ENCODE results near the gene FAM9A.

FAM9A gene

GRCh38 chrX:8808661-8809060 lies 7.5 kb upstream of the FAM9A start:
- Histone ChIP-seq H3K9ac (ENCODE audit: low read length) (no peak overlapping the region), H3K4me3 (ENCODE audit: insufficient read depth in 1 of 2, low read depth in 1 of 2, low read length in 2 of 2) (no peak overlapping the region), H3K4ac (ENCODE audit: low read depth in 1 of 2, low read length in 2 of 2) (no peak overlapping the region)

GRCh38 chrX:8805974-8806373 lies 4.8 kb upstream of the FAM9A start:
- Histone ChIP-seq H3K23ac (ENCODE audit: low read length in 2 of 2) (no peak overlapping the region), H3K14ac (ENCODE audit: low read length in 2 of 2) (no peak overlapping the region)

More at GRCh38 chrX:8808661-8809060, 7.5 kb upstream of the FAM9A start:
- H3K27ac ChIP-seq (ENCODE audit: low read length, poor library complexity, severe bottlenecking) = no peak overlapping the region
- no peaks in the 10 kb centered on the region for H3K4me1 ChIP-seq (ENCODE audit: control insufficient read depth, insufficient read depth, low read depth, low read length)
- no peak overlapping the region for H4K8ac ChIP-seq (ENCODE audit: low read length)
- H2BK15ac ChIP-seq (ENCODE audit: low read depth, poor library complexity, severe bottlenecking) = no peak overlapping the region
- no peak overlapping the region for H2AK5ac ChIP-seq (ENCODE audit: low read length, severe bottlenecking)
- H3K23ac ChIP-seq (ENCODE audit: low read length in 2 of 2) = no peak overlapping the region
- H3K4me2 ChIP-seq (ENCODE audit: low read length, poor library complexity, severe bottlenecking) = no peak overlapping the region
- H2AFZ ChIP-seq (ENCODE audit: low read depth, low read length) = no peak overlapping the region
- H3K79me1 ChIP-seq (replicated peaks; ENCODE audit: low read length, poor library complexity, severe bottlenecking) = no peaks in the 10 kb centered on the region
- no peaks in the 10 kb centered on the region for H3K36me3 ChIP-seq (ENCODE audit: control insufficient read depth in 1 of 2, insufficient read depth in 2 of 2, low read depth in 1 of 2, low read length in 2 of 2)
- no peak overlapping the region for H4K91ac ChIP-seq (ENCODE audit: low read length)
- H2BK120ac ChIP-seq (ENCODE audit: low read depth, low read length) = no peak overlapping the region
- DNase-seq = no peak
- no peak overlapping the region for H3K18ac ChIP-seq (ENCODE audit: low read depth in 1 of 2, low read length in 2 of 2)
- H2BK12ac ChIP-seq (ENCODE audit: low read length in 2 of 2) = no peak overlapping the region
- no peak overlapping the region for H3K14ac ChIP-seq (ENCODE audit: low read length in 2 of 2)
- H3K9me3 ChIP-seq (ENCODE audit: control insufficient read depth, low read length) = no peaks in the 10 kb centered on the region
- H2BK5ac ChIP-seq (ENCODE audit: low read depth, low read length, poor library complexity, severe bottlenecking) = no peak overlapping the region
- peaks cover 0 to 15% of the 10 kb centered on the region in 2 experiments for H3K27me3 ChIP-seq (ENCODE audit: control insufficient read depth in 1 of 2, insufficient read depth in 1 of 2, low read length in 2 of 2)

GRCh38 chrX:8805046-8805445 lies 3.9 kb upstream of the FAM9A start:
- WGBS = 100% methylated on average over 2 of the region's 2 CpGs
- Histone ChIP-seq H3K9ac (ENCODE audit: low read length) (no peak overlapping the region), H3K4me1 (ENCODE audit: control insufficient read depth, insufficient read depth, low read depth, low read length) (peaks cover 1% of the 10 kb centered on the region), H2BK5ac (ENCODE audit: low read depth, low read length, poor library complexity, severe bottlenecking) (no peak overlapping the region), H4K91ac (ENCODE audit: low read length) (no peak overlapping the region), H3K23ac (ENCODE audit: low read length in 2 of 2) (no peak overlapping the region), H3K4me2 (ENCODE audit: low read length, poor library complexity, severe bottlenecking) (no peak overlapping the region), H3K27ac (ENCODE audit: low read length, poor library complexity, severe bottlenecking) (no peak overlapping the region), H2AFZ (ENCODE audit: low read depth, low read length) (no peak overlapping the region), H3K4me3 (ENCODE audit: insufficient read depth in 1 of 2, low read depth in 1 of 2, low read length in 2 of 2) (no peak overlapping the region), H3K18ac (ENCODE audit: low read depth in 1 of 2, low read length in 2 of 2) (no peak overlapping the region), H3K79me1 (replicated peaks; ENCODE audit: low read length, poor library complexity, severe bottlenecking) (no peaks in the 10 kb centered on the region), H2AK5ac (ENCODE audit: low read length, severe bottlenecking) (no peak overlapping the region), H2BK12ac (ENCODE audit: low read length in 2 of 2) (no peak overlapping the region), H2BK120ac (ENCODE audit: low read depth, low read length) (no peak overlapping the region), H2BK15ac (ENCODE audit: low read depth, poor library complexity, severe bottlenecking) (no peak overlapping the region), H3K36me3 (ENCODE audit: control insufficient read depth in 1 of 2, insufficient read depth in 2 of 2, low read depth in 1 of 2, low read length in 2 of 2) (no peaks in the 10 kb centered on the region), H4K8ac (ENCODE audit: low read length) (no peak overlapping the region), H3K9me3 (ENCODE audit: control insufficient read depth, low read length) (no peaks in the 10 kb centered on the region), H3K14ac (ENCODE audit: low read length in 2 of 2) (no peak overlapping the region), H3K27me3 (ENCODE audit: control insufficient read depth in 1 of 2, insufficient read depth in 1 of 2, low read length in 2 of 2) (peaks cover 0 to 9% of the 10 kb centered on the region in 2 experiments), H3K4ac (ENCODE audit: low read depth in 1 of 2, low read length in 2 of 2) (no peak overlapping the region)
- DNase-seq = no peak

More at GRCh38 chrX:8805974-8806373, 4.8 kb upstream of the FAM9A start:
- Histone ChIP-seq H4K8ac (ENCODE audit: low read length) (no peak overlapping the region), H2BK120ac (ENCODE audit: low read depth, low read length) (no peak overlapping the region), H2AK5ac (ENCODE audit: low read length, severe bottlenecking) (no peak overlapping the region), H3K79me1 (replicated peaks; ENCODE audit: low read length, poor library complexity, severe bottlenecking) (no peaks in the 10 kb centered on the region), H3K4ac (ENCODE audit: low read depth in 1 of 2, low read length in 2 of 2) (no peak overlapping the region), H3K27ac (ENCODE audit: low read length, poor library complexity, severe bottlenecking) (no peak overlapping the region), H2BK15ac (ENCODE audit: low read depth, poor library complexity, severe bottlenecking) (no peak overlapping the region), H3K18ac (ENCODE audit: low read depth in 1 of 2, low read length in 2 of 2) (no peak overlapping the region), H3K36me3 (ENCODE audit: control insufficient read depth in 1 of 2, insufficient read depth in 2 of 2, low read depth in 1 of 2, low read length in 2 of 2) (no peaks in the 10 kb centered on the region), H4K91ac (ENCODE audit: low read length) (no peak overlapping the region), H3K27me3 (ENCODE audit: control insufficient read depth in 1 of 2, insufficient read depth in 1 of 2, low read length in 2 of 2) (peaks cover 0 to 15% of the 10 kb centered on the region in 2 experiments), H3K9ac (ENCODE audit: low read length) (no peak overlapping the region), H2BK5ac (ENCODE audit: low read depth, low read length, poor library complexity, severe bottlenecking) (no peak overlapping the region), H3K4me1 (ENCODE audit: control insufficient read depth, insufficient read depth, low read depth, low read length) (peaks cover 1% of the 10 kb centered on the region), H3K4me2 (ENCODE audit: low read length, poor library complexity, severe bottlenecking) (no peak overlapping the region), H3K4me3 (ENCODE audit: insufficient read depth in 1 of 2, low read depth in 1 of 2, low read length in 2 of 2) (no peak overlapping the region), H2AFZ (ENCODE audit: low read depth, low read length) (no peak overlapping the region), H2BK12ac (ENCODE audit: low read length in 2 of 2) (no peak overlapping the region), H3K9me3 (ENCODE audit: control insufficient read depth, low read length) (no peaks in the 10 kb centered on the region)
- WGBS = no CpG with 5 or more reads among the region's 4 CpGs
- no peak for DNase-seq

- no peak overlapping the region for H3K23ac ChIP-seq (ENCODE audit: low read length in 2 of 2)
- no peak overlapping the region for H4K8ac ChIP-seq (ENCODE audit: low read length)
- no peak overlapping the region for H3K4me3 ChIP-seq (ENCODE audit: insufficient read depth in 1 of 2, low read depth in 1 of 2, low read length in 2 of 2)
- H3K9ac ChIP-seq (ENCODE audit: low read length) = no peak overlapping the region
- DNase-seq = no peak
- peaks cover 0 to 9% of the 10 kb centered on the region in 2 experiments for H3K27me3 ChIP-seq (ENCODE audit: control insufficient read depth in 1 of 2, insufficient read depth in 1 of 2, low read length in 2 of 2)
- no peaks in the 10 kb centered on the region for H3K79me1 ChIP-seq (replicated peaks; ENCODE audit: low read length, poor library complexity, severe bottlenecking)
- H4K91ac ChIP-seq (ENCODE audit: low read length) = no peak overlapping the region
- no peak overlapping the region for H2AK5ac ChIP-seq (ENCODE audit: low read length, severe bottlenecking)
- H3K36me3 ChIP-seq (ENCODE audit: control insufficient read depth in 1 of 2, insufficient read depth in 2 of 2, low read depth in 1 of 2, low read length in 2 of 2) = no peaks in the 10 kb centered on the region
- H2BK12ac ChIP-seq (ENCODE audit: low read length in 2 of 2) = no peak overlapping the region
- H2BK15ac ChIP-seq (ENCODE audit: low read depth, poor library complexity, severe bottlenecking) = no peak overlapping the region
- WGBS = 19% methylated on average over 3 of the region's 3 CpGs
- no peak overlapping the region for H2BK5ac ChIP-seq (ENCODE audit: low read depth, low read length, poor library complexity, severe bottlenecking)
- H3K4ac ChIP-seq (ENCODE audit: low read depth in 1 of 2, low read length in 2 of 2) = no peak overlapping the region
- peaks cover 1% of the 10 kb centered on the region for H3K4me1 ChIP-seq (ENCODE audit: control insufficient read depth, insufficient read depth, low read depth, low read length)
- H3K18ac ChIP-seq (ENCODE audit: low read depth in 1 of 2, low read length in 2 of 2) = no peak overlapping the region
- no peak overlapping the region for H2AFZ ChIP-seq (ENCODE audit: low read depth, low read length)
- no peaks in the 10 kb centered on the region for H3K9me3 ChIP-seq (ENCODE audit: control insufficient read depth, low read length)
- H3K4me2 ChIP-seq (ENCODE audit: low read length, poor library complexity, severe bottlenecking) = no peak overlapping the region
- no peak overlapping the region for H3K14ac ChIP-seq (ENCODE audit: low read length in 2 of 2)
- H3K27ac ChIP-seq (ENCODE audit: low read length, poor library complexity, severe bottlenecking) = no peak overlapping the region
- H2BK120ac ChIP-seq (ENCODE audit: low read depth, low read length) = no peak overlapping the region
Measured at GRCh38 chrX:8803326-8803725, 2.1 kb upstream of the FAM9A start.

Data from mesenchymal stem cell (in vitro differentiated cells and primary cell).